GM19324 (cell line): ENCODE measurements around the gene FYN.
A peak's percentile ranks its signal among the peaks of the same experiment; 100 is the strongest.

ENCODE experiments used
- ATAC-seq: cut with Tn5 transposase; IDR thresholded peaks from one replicate; pipeline ENCODE4 v1.9.1; 2021; ENCODE audit warnings: mild to moderate bottlenecking, moderate library complexity; ENCODE audit not compliant: unreplicated experiment, low FRiP score

FYN gene

DNA sequence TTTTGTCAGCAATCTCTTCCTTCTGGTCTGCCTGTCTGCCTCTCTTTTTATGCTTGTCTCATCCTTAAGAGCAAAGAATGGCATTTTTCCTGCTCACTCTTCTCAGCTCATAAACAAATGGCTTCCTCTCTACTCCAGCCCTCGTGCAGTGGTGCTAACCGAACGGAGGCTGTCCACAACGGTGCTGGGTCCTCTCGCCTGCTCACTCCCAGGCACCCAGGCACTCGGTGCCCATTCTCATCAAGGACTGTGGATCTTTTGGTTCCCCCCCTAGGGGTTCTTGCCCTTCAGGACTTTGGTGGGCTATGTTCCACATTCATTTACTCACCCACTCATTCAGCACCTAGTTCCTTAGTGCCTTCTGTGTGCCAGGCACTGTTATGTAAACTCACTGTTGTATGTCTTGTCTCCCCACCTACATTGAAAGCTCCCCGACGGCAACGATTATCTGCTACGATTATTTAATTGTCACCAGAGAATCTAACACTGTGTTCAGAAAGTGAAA is 113.9 kb downstream of the FYN start:
- no peak for ATAC-seq

DNA sequence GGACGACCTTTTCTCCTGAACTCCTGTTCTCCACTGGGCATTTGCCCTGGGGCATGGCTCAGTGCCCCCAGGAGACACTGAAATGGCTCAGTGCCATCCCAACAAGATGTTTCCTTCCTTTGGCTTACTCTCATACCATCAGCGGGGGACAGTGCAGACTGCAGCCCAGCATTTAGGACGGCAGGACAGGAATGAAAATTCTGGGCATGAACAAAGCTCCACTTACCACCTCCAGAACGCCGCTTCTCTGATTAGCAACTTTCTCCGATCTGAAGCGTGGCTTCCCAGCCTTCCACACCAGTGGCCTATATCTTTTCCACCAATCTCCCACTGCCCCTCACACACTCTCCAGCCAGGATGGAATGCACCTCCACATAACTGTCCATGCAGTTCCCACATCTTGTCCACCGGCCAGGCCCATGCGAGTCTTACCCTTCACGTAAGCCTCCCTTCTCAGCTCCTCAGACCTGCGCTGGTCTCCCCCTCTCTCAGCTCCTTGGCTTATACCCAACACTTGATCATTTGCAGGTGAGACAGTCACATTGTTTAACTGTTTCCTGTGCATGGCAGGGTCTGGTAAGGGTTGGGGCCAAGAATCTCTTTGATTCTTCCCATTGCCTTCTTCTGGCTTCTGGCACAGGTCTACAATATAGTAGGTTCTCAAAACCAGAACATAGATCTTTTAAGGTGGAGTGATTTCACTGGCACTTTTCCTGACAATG is 114.5 kb downstream of the FYN start:
- no peak for ATAC-seq

DNA sequence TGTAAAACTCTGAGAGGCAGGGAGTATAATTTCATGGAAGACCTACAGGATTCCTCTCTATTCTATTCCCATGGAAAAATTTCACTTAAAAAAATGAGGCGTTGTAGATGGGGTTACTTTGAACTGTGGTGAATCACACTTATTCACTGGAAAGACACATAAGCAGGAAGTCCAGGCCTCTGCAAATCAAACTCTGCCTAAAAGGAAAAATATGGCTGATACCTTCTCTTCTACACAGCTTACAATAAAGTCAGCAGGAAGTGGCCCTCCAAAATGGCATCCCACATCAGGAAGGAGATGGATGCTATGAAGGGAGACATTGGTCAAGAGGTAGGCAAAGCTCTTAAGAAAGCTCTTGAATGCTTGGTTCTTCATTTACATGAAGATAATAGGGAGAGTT is 115.9 kb downstream of the FYN start:
- no peak for ATAC-seq

DNA sequence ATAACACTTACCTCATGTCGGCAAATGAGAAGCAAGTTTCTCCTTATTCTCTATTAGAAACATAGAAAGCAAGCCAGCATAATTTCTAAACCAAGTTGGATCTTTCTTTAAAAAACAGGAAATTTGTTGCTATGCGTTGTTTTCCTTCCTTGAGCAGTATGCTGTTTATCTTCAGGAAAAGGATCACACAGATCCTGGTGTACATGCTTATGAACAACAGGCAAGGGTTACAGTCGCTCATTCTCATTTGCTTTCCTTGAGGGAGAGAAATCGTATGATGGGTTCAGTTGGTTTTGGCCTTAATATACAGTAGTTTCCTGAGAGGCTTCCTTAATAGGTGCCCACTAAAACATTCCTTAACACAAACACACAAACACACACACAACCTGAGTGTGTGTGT is 118.8 kb downstream of the FYN start:
- no peak for ATAC-seq

DNA sequence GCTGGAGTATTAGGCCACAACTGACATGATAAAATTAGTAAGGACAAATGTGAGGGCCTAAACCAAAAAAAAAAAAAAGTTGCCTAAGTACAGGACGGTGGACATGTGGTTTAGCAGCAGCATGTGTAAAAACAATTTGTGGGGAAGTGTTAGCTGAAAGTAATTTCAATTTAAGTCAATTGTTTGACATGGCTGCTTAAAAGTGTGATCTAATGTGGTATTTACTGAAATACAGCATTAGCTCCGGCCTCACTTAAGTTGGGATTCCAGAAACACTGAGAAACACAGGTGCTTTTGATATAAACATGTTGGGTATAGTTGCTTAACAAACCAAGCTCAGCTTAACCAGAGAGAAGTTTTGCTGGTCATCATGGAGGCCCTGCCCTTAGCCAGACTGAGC is 119.7 kb downstream of the FYN start:
- ATAC-seq, result no peak

DNA sequence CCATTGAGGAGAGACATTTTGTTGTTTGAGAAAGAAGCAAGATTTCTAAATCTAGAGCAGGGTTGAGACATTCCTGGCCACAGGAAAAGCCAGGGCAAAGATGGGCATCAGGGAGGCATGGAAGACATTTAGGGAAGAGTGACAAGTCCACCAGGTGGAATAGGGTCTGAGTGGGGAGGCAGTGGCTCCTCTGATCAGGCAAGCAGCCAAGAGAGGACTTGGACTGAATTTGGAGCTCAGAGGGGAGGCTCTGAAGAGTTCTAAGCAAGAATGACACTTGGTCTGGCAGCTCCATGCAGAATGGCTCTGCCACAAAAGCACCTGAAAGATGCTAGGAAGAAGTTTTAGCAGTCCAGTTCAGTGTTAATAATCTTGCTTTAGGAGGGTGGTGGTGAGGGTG is 120.8 kb downstream of the FYN start:
- ATAC-seq, result no peak

DNA sequence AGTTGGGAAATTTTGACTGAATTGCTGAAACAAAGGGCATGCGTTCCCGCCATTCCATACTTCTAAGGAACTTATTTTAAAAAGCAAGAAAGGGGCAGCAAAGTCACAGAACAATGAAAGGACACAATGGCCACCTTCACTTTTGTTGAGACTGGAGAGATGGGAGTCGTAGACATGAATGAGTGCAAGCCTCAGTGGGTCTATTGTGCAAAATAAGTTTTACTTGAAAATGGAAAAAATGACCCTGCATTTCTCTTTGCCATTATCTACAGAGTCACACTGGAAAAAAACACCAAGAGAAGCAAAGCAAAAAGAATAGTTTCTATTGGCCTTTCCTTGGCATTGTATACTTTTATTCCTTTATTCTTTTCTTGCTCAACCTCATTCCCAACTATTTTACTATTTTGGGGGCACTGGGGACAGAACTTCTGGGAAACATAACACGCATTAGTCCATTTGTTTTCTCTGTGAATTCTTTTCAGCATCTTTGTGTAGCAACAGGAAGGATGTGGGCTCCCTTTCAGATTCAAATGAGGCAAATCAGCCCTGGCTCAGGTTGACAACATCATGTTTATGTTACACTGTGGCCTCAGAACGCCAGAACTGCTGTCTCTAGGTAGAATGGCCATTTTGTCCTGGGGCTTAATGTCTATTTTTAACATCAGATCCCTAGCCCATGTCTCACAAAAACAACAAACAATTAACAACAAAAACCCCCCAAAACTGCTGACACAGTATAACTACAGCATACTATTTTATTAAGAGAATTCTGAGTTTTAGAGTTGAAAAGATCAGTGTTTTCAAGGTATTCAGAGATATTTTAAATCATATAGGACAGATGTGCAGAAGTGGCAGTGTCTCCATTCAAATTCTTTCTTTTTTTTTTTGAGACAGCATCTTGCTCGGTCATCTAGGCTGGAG is 122.2 kb downstream of the FYN start:
- ATAC-seq, result peak; percentile 96

DNA sequence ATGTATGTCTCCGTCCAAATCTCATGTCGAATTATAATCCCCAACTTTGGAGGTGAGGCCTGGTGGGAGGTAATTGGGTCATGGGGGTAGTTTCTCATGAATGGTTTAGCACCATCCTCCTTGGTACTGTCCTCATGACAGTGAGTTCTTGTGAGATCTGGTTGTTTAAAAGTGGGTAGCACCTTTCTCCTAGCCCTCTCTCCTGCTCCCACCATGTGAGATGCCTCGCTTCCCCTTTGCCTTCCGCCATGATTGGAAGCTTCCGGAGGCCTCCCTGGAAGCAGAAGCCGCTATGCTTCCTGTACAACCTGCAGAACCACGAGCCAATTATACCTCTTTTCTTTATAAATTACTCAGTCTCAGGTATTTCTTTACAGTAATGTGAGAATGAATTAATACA is 123.1 kb downstream of the FYN start:
- no peak for ATAC-seq

DNA sequence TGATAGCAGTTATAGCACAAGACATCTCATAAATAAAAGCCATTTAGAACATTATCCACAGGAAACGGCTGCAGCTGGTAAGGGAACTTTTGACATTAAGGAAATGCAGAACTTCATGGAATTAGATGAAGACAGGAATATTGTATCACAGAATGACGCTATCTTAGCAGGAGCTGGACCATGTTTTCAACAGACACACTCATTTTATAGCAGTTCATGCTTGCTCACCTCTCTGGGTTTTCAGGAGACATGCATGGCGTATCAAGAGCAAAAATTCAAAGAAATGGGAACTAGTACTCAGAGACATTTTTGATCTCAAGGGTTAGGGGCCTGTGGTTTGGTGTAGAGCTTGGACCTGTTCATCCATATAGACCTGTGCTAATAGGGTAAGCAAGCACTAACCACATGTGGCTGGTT is 125.0 kb downstream of the FYN start:
- no peak for ATAC-seq

DNA sequence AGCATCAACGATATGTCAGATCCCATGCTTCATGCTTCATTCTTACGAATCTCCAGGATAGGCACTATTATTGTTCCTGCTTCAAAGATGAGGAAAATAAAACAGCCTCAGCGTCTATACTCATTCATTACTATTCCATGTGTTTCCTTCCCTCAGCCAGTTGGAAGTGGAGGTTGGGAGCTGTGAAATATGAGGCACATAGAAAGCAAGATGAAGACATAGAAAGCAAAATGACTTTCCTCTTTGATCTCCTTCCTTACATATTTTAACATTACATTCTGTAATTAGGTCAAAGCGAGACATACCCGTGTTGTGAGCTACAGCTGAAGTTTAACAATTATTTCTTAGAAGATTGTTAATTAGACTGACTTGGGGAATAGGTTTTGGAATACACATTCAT is 125.4 kb downstream of the FYN start:
- no peak for ATAC-seq

DNA sequence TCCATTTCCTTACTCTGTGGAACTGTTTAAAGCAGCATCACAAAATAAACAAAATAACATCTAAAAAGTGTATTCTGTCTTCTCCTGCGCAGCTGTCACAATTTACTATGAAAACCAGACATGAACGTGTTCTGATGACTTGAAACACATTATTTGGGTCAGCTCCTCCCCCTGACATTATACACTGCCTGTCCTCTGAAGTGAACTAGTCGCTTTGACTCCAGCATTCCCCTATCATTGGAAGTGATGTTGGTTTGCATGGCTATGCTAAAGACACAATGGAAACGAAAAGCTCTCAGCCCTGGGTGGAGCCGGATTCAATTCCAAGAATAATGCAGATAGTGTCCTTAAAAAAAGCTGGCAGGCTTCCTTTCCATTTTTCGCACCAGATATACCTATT is 125.9 kb downstream of the FYN start:
- no peak for ATAC-seq

DNA sequence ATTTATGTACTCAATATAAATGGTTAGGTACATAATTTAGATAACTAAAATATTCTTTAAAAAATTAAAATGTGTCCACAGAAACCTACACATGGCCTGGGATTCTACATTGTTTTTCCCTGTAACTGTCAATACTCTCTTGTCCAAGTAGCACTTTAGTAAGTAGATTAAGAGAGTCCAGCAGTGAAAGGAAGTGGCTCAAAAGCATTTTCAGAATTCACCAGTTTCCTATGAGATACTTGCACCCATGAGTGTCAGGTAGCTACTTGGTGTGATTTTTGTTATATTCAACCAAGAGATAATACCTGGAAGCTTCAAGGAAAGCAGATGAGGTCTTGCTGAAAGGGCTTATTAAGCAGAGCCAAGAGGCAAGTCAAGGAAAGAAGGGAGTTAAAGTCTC is 126.3 kb downstream of the FYN start:
- no peak for ATAC-seq

DNA sequence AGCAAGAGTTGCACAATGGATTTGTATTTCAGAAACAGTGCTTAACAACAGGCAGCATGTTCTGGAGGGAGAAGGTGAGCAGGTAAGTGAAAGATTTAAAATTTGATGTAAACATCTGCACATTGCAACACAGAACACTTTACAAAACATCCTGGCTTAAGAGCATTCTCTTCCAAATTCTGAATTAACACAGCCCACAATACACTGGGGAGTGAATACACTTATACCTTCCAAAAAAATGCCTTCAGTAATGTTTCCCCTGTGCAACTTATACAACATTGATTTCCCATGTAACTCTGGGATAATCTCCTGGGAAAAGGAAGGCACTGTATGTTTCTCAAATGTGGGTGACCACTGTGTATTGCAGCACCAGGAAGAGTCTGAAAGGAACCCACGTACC is 127.6 kb downstream of the FYN start:
- ATAC-seq, result no peak

DNA sequence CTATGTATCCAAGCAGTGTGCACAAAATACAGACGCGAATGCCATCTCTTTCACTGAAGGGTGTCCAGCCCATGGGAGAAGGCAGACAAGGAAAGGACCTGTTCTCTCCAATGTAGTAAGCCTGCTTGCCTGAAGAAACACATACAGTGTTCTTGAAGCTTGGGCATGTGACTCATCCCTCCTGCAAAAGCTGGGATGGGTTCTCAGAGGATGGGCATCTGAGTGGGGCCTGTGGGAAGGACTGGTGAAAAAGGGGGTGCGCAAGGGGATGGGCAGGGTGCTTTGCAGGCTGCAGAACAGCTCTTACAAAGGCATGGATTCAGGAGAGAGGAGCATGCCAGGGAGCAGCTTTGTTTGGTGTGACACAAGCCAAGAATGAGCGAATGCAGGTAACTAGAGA is 128.1 kb downstream of the FYN start:
- no peak for ATAC-seq

DNA sequence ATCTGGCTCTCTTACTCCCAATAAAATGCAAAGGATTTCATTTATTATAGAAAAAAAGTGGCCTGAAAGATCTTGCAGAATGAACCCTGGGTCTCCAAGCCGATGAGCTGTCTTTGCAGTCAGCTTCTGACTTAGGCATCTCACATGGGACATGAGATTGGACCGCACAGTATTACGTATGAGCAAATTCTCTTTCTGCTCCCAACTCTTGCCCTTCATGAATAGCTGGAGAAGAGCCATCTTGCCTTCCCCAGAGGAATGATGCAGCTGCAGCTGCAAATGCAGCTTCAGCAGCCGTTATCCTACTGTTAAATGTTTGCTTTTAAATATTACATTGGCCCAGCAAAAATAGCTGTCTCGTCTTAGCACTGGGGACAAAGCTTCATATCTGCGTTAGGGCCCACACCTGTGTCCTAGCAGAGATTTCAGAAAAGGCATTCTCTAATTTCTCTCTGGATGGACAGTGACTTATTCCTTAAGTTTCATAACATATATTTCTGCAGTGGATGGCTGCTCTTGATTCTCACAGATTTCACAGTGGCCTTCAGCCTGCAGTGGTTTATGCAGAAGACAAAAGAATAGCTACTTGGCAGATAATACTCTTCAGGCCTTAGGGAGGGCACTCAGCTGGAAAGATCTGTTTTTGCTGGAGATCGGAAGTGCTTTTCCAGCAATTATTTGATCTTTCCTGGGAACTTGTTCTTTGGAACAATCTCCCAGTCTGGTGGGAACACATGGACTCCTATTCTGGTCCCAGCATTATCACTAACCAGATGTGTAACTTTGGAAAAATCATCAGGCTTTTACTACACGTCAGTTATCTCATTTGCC is 129.2 kb downstream of the FYN start:
- ATAC-seq, result no peak

DNA sequence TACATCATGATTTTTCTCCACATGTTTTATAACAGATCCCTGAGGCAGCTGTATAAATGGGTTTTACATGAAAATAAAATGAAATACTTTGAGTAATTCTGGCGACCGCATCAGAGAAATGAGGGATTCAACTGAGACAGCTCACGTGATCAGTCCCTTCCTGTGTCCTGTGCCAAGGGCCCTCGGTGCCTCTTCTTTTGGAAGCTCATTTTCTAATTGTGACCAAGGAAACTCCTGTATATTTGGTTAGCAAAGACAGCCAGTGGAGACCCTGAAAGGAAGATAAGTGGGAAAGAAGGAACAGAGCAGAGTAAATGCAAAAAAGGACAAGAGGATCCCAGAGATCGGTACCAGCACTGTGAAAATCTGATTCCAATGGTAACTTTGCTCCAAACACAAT is 129.9 kb downstream of the FYN start:
- ATAC-seq, result no peak

DNA sequence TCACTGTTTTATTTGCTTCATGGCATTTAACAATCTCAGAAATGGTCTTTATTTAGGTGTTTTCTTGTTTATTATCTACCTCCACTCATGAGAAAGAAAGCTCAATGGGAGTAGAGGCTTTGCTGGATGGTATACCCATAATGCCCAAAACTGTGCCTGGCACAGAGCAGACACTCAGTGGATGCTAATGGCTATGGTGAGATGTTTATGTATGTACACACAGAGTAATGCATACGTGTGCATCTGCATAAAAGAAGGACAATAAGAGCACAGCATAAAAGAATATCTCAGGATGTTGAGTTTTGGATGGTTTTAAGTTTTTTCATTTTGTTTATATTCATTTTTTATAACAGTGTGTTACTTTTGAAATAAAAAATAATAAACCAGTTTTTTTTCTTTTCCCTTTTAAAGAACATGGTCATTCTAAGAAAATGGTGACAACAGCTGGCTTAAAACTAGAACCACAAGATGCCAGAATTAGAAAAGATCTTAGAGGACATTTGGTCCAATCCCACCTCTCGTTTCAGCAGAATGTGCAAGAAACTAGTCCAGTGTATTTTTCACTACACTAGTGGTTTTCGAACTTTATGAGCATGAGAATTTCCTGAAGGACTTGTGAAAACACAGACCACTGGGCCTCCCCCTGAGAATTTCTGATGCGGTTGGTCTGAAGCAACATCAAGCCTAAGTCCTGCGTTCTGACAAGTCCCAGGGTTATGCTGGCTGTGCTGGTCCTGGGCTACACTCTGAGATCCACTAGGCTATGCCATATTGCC is 131.9 kb downstream of the FYN start:
- ATAC-seq, result no peak

DNA sequence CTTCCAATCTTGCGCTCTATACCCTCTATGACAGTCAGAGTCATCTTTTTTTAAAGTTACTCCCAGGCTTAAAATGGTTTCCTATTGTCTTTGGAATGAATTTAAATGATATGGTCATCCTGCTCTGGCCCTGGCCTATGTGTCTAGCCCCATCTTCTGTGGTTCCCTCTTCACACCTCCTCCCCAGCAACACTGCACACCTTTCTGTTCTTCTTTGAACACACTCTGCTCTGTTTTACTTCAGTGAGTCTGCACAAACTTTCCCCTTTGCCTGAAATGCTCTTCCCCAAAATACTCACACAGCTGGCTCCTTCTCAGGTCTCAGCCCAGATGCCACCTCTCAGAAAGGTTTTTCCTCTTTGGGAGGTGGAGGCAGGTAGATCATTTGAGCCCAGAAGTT is 132.7 kb downstream of the FYN start:
- no peak for ATAC-seq

DNA sequence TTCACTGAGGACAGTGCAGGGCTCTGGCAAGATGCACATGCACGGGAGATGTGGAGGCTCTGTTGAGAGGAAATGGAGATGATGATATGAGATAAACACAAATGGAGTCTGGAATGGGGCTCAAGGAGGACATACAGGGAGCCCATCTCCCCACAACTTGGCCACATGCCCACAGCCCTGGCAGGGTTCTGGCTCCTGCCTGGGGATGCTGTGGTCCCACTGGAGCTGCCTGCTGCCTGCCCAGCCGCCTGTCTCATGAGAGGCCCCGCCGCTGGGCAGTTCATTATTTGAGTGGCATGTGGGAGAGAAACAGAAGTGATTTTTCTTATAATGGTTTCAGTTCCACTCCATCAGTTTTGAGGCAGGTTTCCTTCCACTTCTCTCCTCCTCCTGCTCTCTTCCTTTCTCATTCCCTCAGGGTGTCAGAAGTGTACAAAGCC is 134.0 kb downstream of the FYN start:
- no peak for ATAC-seq

DNA sequence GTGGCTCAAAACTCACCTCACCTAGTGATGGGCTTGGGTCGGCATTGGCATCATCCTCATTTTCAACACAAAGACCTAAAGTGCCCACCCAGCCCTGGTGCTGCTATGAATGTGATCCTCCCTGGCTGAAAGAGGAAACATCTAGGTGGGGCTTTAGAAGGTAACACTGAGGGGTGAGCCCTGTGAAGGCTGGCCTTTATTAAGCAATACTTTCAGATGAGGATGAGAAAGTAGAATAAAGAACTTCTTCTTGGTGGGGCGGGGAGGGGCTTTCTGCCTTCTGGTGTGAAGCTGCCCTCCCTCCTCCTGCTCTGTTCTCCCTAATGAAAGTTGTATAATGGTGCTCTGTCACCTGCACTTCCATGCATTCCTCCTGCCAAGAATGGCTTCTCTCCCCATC is 134.6 kb downstream of the FYN start:
- no peak for ATAC-seq
